Left ventricle myocardium inferior (tissue), 1 donor: ENCODE measurements around the gene PRAF2. TPM values are rescaled to one million over a fixed set of nuclear protein-coding genes. Genes with fewer than 3 reads are reported as not detected.

Source experiments
- DNase-seq: peaks from one replicate; pipeline ENCODE4 v3.0.0-alpha.2; 2020
- H3K27ac ChIP-seq: fragments of 200-600 bp; replicated peaks from 2 replicates; pipeline ENCODE4 v1.8.0; 2021
- H3K27me3 ChIP-seq: fragments of 200-600 bp; 2 replicates; pipeline ENCODE4 v1.8.0; 2021; ENCODE audit warnings: low read depth
- H3K36me3 ChIP-seq: fragments of 200-600 bp; 2 replicates; pipeline ENCODE4 v1.8.0; 2021
- H3K4me1 ChIP-seq: fragments of 200-600 bp; 2 replicates; pipeline ENCODE4 v1.8.0; 2021
- H3K4me3 ChIP-seq: fragments of 200-600 bp; 2 replicates; pipeline ENCODE4 v1.8.0; 2021; ENCODE audit warnings: mild to moderate bottlenecking, moderate library complexity
- H3K9me3 ChIP-seq: fragments of 200-600 bp; replicated peaks from 2 replicates; pipeline ENCODE4 v1.8.0; 2021
- intact Hi-C: fragments of 100-400 bp; cut with micrococcal nuclease; formaldehyde crosslinking; loops from one replicate; pipeline ENCODE4 v1.11.0; 2022
- total RNA-seq: library from RNA; stranded (reverse); fragmentation: NEBNext Ultra II Directional; extraction: Animal tissue kit (Norgen Biotek cat#: 25700); gene quantifications from one replicate; pipeline ENCODE4 v1.2.1, GENCODE V29; 2021
- TF ChIP-seq, protein P1 (sequence below): fragments of 200-600 bp; IDR thresholded peaks from 2 replicates; pipeline ENCODE4 v1.8.0; 2021; ENCODE audit warnings: antibody characterized with exemption, mild to moderate bottlenecking, borderline replicate concordance
- donor health status: DM: no; HTN: yes; CAD: no; lungs with severe emphysema.

Gene PRAF2
- total RNA-seq, 1 donor from 2014 or later = 8.7 TPM

DNA sequence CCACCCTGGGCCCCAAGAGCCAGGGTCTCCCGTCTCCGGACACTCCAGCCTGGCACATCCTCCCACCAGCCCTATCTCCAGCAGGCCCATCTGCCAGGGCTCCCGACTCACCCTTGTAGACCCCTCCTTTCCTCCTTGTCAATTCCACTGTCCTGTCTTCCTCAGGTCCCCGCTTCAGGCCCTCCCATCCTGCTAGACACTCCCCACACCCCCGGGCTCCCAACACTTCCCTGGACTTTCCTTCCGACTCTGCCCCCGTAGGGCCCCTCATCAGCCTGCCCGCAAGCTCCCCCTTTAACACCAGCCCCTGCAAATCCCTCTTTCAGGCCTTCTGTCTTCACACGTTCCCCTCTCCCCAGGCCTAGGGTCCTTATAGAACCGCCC, 1.1 kb downstream of the PRAF2 start:
- Histone ChIP-seq H3K9me3 (no peaks in the 10 kb centered on the region), H3K4me1 (peaks cover 25% of the 10 kb centered on the region), H3K27ac (peak overlapping the region; percentile 60), H3K27me3 (no peaks in the 10 kb centered on the region), H3K4me3 (peak overlapping the region; percentile 70), H3K36me3 (peaks cover 16% of the 10 kb centered on the region)
- intact Hi-C loops = no loop called here
- TF ChIP-seq, protein P1, sequence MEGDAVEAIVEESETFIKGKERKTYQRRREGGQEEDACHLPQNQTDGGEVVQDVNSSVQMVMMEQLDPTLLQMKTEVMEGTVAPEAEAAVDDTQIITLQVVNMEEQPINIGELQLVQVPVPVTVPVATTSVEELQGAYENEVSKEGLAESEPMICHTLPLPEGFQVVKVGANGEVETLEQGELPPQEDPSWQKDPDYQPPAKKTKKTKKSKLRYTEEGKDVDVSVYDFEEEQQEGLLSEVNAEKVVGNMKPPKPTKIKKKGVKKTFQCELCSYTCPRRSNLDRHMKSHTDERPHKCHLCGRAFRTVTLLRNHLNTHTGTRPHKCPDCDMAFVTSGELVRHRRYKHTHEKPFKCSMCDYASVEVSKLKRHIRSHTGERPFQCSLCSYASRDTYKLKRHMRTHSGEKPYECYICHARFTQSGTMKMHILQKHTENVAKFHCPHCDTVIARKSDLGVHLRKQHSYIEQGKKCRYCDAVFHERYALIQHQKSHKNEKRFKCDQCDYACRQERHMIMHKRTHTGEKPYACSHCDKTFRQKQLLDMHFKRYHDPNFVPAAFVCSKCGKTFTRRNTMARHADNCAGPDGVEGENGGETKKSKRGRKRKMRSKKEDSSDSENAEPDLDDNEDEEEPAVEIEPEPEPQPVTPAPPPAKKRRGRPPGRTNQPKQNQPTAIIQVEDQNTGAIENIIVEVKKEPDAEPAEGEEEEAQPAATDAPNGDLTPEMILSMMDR = no peak
- DNase-seq = no peak

DNA sequence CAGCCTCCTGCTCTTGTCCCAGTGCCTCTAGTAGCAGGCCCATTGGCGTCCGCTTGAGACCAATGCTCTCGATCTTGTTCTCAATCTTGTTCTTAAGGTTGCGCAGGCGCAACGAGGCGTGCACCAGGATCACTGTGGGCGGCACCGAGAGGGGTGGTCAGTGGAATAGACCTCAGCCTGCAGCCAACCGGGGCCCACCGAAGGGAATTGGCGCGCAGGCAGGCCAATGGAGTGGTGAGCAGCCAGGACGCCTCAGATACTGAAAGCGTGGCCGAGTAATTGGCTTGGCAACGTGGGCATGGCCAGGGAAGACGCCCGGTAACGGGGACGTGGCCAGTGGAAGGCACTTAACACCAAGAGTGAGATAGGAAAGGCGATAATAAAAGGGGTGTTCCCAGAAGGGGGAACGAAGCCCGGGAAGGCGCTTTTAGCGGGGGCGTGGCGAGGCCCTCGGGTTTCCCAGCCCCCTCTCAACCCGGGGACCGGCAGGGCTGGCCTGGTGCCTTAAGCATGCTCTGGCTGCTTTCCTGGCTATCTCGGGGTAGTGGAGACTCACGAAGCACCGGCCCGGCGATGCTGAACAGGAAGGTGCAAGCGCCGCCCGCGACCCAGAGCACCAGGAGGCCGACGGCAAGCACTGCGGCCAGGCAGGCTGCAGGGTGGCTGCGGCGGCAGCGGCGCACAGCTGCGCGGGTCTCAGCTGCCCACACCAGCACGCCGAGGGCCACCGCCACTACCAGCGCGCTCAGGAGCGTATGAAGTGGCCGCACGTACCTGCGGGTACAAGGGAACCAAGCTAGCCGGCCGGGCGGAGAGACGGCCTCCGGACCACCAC, 1.7 kb downstream of the PRAF2 start:
- intact Hi-C loops = no loop called here
- H3K27ac ChIP-seq = peak overlapping the region; percentile 60
- peak overlapping the region; percentile 70 for H3K4me3 ChIP-seq
- no peaks in the 10 kb centered on the region for H3K9me3 ChIP-seq
- DNase-seq = peak; percentile 72
- TF ChIP-seq, protein P1 = no peak
- H3K27me3 ChIP-seq = no peaks in the 10 kb centered on the region
- H3K4me1 ChIP-seq = peaks cover 25% of the 10 kb centered on the region
- peaks cover 11% of the 10 kb centered on the region for H3K36me3 ChIP-seq

DNA sequence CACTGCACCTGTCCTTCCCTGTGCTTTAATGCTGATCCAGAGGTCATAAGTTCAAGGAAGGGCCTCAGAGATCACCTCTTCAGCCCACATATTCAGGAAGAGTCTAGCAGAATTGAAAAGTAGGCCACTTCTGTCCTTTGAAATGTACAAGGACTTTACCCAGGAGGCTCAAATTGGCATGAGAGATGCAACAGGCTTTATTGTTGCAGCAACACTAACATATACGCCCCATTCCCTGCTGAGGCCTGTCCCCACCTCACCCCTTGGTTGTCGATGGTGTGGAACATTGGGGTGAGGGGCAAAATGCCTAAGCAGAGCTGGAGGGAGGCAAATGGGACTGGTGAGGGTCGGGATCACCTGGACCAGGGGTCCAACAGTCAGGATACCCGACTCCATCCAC, 2.8 kb downstream of the PRAF2 start:
- TF ChIP-seq, protein P1 = no peak
- no peaks in the 10 kb centered on the region for H3K27me3 ChIP-seq
- H3K27ac ChIP-seq = no peak overlapping the region
- no peak for DNase-seq
- peaks cover 6% of the 10 kb centered on the region for H3K36me3 ChIP-seq
- no peaks in the 10 kb centered on the region for H3K9me3 ChIP-seq
- H3K4me3 ChIP-seq = no peak overlapping the region
- intact Hi-C loops = no loop called here
- H3K4me1 ChIP-seq = peaks cover 25% of the 10 kb centered on the region

DNA sequence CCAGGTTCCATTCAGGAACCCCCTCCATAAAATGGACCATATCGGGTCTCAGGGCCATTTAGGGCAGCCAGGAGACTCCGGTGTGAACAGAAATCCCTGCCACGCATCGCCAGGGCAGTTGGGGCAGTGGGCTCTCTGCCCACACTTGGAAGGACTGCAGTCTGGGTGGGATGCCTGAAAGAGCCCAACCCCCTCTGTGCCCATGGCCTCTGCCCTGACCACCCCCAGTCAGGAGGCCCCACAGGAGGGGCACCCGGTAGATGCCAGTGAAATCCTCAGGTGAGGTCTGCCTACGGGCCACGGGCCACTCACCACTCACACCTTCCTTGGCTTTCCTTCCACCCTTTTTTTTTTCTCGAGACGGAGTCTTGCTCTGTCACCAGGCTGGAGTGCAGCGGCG, 4.8 kb downstream of the PRAF2 start:
- no peak overlapping the region for H3K27ac ChIP-seq
- H3K4me3 ChIP-seq = no peak overlapping the region
- TF ChIP-seq, protein P1 = no peak
- no peak for DNase-seq
- H3K9me3 ChIP-seq = no peaks in the 10 kb centered on the region
- intact Hi-C loops = no loop called here
- H3K27me3 ChIP-seq = no peaks in the 10 kb centered on the region
- H3K36me3 ChIP-seq = no peaks in the 10 kb centered on the region
- peaks cover 16% of the 10 kb centered on the region for H3K4me1 ChIP-seq

DNA sequence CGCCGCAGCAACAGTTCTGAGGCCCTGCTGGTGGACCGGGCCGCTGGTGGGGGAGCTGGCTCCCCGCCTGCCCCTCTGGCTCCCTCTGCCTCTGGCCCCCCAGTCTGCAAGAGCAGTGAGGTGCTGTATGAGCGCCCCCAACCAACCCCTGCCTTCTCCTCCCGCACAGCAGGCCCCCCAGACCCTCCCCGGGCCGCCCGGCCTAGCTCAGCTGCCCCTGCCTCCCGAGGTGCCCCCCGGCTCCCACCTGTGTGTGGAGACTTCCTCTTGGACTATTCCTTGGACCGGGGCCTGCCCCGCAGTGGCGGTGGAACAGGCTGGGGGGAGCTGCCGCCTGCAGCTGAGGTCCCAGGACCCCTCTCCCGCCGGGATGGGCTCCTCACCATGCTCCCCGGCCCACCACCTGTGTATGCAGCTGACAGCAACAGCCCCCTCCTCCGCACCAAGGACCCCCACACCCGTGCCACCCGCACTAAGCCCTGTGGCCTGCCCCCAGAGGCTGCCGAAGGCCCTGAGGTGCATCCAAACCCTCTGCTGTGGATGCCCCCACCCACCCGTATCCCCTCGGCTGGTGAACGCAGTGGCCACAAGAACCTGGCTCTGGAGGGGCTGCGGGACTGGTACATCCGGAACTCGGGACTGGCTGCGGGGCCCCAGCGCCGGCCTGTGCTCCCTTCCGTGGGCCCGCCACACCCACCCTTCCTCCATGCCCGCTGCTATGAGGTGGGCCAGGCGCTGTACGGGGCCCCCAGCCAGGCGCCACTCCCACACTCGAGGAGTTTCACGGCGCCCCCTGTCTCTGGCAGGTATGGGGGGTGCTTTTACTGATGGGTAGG, 6.3 kb downstream of the PRAF2 start:
- DNase-seq = no peak
- no peak overlapping the region for H3K27ac ChIP-seq
- H3K9me3 ChIP-seq = no peaks in the 10 kb centered on the region
- no peaks in the 10 kb centered on the region for H3K27me3 ChIP-seq
- intact Hi-C loops = no loop called here
- peaks cover 5% of the 10 kb centered on the region for H3K4me1 ChIP-seq
- no peak overlapping the region for H3K4me3 ChIP-seq
- TF ChIP-seq, protein P1 = no peak
- H3K36me3 ChIP-seq = no peaks in the 10 kb centered on the region
